ENCODE data around the gene FBXO15.

FBXO15 gene

DNA sequence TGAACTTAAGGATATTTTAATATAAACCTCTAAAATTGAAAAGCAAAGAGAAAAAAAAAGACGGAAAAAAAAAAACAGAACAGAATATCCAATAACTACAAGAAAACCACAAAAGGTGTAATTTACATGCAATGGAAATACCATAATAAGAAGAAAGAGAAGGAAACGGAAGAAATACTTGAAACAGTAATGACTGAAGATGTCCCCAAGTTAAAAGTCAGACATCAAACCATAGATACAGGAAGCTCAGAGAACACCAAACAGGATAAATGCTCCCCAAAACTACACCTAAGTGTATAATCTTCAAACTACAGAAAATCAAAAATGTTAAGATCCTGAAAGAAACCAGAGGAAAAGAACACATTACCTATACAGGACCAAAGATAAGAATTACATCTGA lies 39.2 kb downstream of the FBXO15 start:
- TF ChIP-seq, protein P1, sequence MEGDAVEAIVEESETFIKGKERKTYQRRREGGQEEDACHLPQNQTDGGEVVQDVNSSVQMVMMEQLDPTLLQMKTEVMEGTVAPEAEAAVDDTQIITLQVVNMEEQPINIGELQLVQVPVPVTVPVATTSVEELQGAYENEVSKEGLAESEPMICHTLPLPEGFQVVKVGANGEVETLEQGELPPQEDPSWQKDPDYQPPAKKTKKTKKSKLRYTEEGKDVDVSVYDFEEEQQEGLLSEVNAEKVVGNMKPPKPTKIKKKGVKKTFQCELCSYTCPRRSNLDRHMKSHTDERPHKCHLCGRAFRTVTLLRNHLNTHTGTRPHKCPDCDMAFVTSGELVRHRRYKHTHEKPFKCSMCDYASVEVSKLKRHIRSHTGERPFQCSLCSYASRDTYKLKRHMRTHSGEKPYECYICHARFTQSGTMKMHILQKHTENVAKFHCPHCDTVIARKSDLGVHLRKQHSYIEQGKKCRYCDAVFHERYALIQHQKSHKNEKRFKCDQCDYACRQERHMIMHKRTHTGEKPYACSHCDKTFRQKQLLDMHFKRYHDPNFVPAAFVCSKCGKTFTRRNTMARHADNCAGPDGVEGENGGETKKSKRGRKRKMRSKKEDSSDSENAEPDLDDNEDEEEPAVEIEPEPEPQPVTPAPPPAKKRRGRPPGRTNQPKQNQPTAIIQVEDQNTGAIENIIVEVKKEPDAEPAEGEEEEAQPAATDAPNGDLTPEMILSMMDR (conservative IDR thresholded peaks at IDR 0.05; ENCODE audit: low read depth, low read length): no peak
- H3K4me3 ChIP-seq (ENCODE audit: low read length): no peak overlapping the region
- no peak for DNase-seq (ENCODE audit: low read depth)

DNA sequence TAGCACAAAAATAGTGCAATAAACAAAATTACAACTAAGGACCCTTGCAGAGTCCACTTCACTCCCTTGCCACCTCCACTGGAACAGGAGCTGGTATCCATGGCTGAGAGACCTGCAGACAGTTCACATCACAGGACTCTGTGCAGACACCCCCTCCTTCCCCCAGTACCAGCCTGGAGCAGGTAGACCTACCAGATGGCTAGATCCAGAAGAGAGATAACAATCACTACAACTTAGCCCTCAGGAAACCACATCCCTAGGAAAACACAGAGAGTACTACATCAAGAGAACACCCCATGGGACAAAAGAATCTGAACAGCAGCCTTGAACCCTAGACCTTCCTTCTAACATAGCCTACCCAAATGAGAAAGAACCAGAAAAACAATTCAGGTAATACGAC lies 49.8 kb downstream of the FBXO15 start:
- TF ChIP-seq, protein P1 (conservative IDR thresholded peaks at IDR 0.05; ENCODE audit: low read depth, low read length): no peak
- DNase-seq (ENCODE audit: low read depth): no peak
- H3K4me3 ChIP-seq (ENCODE audit: low read length): no peak overlapping the region

DNA sequence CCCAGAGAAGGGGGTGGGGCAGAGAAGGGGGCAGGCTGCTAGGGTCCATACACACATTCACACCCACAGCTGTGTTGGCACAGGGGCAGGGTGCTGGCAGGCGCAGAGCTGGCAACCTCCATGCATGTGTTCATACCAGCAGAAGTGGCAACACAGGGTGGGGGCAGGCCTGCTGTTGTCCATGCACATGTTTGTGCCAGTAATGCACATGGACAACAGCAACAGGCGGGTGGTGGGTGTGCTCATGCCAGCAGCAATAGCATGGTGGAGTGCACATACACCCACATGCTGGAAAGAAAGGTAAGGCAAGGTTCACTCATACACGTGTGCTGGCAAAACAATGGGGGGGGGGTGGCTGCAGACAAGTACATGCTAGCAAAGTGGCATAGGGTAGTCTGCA lies 54.7 kb downstream of the FBXO15 start:
- no peak for DNase-seq (ENCODE audit: low read depth)
- TF ChIP-seq, protein P1 (conservative IDR thresholded peaks at IDR 0.05; ENCODE audit: low read depth, low read length): no peak
- no peak overlapping the region for H3K4me3 ChIP-seq (ENCODE audit: low read length)

DNA sequence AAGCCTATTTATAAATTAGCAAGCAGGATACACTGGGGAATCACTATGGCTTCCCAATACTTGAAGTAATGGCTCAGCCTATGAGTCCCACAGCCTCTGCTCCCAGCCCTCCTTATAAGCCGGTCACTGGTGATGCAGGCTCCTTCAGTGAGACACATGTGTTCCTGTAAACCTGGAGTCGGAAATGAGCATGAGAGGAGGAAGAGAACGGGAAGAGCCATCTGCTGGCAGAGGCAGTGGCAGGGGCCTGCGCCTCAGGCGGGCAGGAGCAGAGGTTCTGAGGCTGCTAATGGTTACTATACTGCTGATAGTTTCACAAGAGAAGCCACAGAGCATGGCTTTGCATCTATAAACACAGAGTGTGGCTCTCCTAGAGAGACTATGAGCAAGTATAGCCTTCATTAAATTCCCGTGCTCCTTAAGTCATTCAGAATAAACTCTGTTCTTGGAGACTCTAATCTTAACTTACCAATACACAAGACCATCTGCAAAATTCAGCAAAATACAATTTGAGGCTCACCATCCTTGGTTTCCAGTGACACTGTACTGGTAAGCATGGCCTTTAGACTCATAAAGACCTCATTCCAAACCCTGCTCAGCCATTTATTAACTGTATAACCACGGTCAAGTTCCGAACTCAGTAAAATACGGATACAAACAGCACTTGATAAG lies 63.3 kb downstream of the FBXO15 start:
- TF ChIP-seq, protein P1 (conservative IDR thresholded peaks at IDR 0.05; ENCODE audit: low read depth, low read length): no peak
- no peak for DNase-seq (ENCODE audit: low read depth)
- H3K4me3 ChIP-seq (ENCODE audit: low read length): no peak overlapping the region

DNA sequence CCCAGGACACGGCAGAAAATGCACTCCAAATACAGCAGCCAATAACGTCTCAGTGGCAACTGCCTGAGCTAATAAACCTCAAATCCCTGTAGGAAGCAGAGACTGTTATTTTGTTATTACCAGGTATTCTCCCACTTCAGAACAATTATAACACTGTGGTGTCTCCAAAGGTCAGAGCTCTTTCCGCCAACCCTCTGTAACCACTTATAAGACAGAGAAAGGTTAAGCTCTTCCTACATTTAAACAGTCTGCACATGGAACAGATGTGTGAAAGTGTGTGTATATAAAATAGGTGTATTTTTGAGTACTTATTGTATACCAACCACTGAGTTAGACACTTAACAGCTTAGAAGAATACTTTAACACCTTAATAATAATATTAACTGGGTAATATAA lies 64.1 kb downstream of the FBXO15 start:
- no peak overlapping the region for H3K4me3 ChIP-seq (ENCODE audit: low read length)
- DNase-seq (ENCODE audit: low read depth): no peak
- TF ChIP-seq, protein P1 (conservative IDR thresholded peaks at IDR 0.05; ENCODE audit: low read depth, low read length): no peak

DNA sequence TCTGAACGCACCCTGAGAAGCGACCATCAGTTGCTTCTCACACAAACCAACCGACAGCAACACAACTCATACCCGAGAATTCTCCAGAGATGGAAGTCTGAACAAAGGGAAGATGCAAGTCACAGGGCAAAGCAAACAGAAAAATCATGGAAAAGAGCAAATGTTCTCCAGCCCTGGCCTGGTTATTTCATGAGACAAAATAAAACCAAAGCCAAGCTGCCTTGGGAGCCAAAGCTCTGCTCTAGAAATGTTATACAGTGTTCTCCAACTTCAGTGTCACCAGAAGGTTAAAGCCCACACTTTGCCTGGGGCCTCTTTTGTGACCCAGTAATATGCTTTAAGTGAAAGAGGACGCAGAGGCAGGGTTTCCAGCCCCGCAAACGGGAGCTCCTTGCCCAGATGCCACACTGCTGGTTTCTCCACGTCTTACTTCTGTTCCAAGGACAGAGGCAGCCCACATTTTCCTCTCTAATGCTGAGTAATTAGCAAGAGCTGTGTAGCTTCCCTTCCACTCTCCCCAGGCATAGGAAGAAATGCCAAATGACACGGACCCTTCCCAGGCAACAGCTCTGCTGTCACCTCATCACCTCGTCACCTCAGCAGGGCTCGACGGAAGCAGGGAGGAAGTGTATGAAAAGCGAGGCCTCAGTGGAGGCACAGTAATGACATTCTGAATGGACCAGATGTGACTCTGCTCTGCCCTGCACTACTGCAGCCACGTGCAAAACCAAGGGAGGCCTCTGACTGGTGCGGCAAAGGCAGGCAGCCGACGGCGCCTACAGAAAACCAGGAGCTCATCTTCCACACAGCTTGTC lies 64.7 kb downstream of the FBXO15 start:
- H3K4me3 ChIP-seq (ENCODE audit: low read length): no peak overlapping the region
- no peak for DNase-seq (ENCODE audit: low read depth)
- TF ChIP-seq, protein P1 (conservative IDR thresholded peaks at IDR 0.05; ENCODE audit: low read depth, low read length): no peak

Measured in retinal pigment epithelial cell (primary cell).